GM21381 (cell line): ENCODE measurements around the gene DEFB113.

ENCODE experiments used
- ATAC-seq: cut with Tn5 transposase; IDR thresholded peaks from one replicate; pipeline ENCODE4 v1.9.1; 2021; ENCODE audit warnings: mild to moderate bottlenecking, moderate library complexity; ENCODE audit not compliant: unreplicated experiment

The DEFB113 gene

DNA sequence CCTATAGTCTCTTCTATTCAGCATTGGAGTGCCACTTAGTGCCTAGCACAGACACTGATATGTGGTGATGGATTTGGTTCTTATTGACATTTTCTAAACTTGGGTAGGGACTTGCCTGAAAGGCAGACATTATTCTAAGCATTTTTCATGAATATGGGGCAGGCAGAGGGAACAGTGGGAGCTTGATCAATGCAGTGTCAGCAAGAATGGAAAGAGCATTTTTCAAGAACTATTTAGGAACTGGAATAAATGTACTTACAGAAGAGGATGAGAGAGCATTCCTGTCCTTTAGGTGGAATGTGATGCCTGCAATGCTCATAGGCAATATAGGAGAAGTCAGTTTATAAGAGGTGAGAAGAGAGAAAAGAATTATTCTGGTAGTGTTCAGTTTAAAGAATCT lies 31.6 kb downstream of the DEFB113 start:
- ATAC-seq: no peak

DNA sequence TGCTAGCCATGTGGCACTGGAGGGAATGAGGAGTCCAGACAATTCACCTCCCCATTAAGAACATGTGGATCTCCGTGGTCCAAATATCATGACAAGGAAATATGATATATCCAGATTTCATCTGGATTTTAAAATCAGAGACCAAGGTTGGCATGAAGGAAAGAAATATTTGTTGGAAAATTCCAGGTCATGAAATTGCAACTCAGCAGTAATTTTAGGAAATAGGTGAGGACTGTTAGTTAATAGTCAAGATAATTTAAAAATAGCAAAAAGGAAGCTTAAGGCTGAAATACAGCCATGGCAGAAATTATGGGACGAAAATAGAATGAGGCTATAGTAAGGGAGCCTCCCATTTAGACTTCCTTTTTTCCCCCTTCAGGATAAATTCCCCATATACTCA lies 32.4 kb downstream of the DEFB113 start:
- no peak for ATAC-seq

DNA sequence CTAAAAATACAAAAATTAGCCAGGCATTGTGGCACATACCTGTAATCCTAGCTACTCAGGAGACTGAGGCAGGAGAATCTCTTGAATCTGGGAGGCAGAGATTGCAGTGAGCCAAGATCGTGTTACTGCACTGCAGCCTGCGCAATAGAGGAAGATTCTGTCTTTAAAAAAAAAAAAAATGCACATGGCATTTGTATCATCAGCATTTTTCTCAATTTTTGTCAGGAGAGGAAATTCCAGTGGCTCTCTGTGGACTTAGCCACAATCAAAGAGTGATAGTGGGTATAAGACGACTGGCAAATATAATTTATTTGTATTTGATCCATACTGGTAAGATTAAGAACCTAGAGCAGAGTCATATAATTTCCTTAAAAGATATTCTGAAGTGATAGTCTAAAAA lies 34.0 kb downstream of the DEFB113 start:
- ATAC-seq: no peak

DNA sequence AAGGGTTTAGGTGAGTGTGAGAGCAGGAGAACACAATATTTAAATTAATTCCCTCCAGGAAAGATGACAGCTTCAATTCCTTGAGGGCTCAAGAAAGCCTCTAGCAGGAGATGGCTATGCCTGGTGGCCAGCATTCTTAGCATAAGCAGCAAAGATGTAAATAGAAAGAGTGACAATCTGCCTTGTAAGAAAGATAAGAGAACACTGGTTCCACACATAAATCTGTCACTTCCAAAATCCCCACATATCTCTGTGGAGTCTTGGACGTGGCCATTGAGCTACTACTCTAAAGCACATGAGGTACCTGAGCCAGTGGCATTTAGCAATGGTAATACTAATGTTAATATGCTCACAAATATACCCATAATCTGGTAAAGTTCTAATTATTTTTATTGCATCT lies 34.7 kb downstream of the DEFB113 start:
- no peak for ATAC-seq

DNA sequence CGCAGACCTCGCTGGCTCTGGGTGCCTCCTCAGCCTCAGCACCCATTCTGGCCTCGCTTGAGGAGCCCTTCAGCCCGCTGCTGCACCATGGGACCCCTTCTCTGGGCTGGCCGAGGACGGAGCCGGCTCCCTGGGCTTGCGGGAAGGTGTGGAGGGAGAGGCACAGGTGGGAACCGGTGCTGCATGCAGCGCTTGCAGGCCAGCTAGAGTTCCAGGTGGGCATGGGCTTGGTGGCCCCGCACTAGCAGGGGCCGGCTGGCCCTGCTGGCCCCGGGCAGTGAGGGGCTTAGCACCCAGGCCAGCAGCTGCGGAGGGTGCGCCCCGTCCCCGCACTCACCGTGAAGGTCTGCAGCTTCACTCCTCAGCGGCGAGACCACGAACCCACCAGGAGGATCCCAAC lies 35.9 kb downstream of the DEFB113 start:
- ATAC-seq: no peak

DNA sequence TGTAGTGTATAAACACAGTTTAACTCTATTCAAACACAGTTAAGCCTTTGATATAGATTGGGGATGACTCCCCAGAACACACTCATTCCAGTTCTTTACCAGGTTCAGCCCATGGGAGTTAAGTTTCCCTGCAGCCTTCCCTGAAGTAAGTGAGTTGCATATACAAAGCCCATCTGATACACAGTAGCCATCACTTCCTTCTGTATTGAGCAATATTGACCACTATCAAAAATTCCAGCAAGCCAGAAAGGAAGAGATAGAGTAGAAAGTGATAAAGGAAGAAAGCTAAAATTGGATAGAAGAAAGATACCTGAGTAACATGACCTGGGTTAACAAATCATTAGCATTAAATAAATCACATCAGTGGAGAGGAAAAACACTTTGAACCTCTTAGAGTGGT lies 40.1 kb downstream of the DEFB113 start:
- no peak for ATAC-seq

DNA sequence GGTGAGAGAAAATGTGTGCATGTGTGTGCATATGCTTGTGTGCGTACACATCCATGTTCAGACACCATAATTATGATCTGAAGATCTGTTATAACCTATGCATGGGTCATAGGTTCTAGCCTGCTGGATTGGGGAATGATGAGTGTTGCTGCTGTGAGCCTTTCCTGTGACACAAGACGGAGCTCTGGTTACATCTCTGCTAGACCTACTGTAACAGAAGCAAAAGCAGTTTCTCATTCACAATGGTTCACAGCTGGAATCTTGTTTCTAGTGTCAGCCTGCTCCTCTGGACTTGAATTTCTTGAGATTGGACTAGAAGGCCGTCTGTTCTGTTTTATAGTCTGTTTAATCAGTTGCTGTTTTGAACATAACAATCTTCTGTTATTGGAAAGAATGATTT lies 45.6 kb downstream of the DEFB113 start:
- ATAC-seq: no peak

DNA sequence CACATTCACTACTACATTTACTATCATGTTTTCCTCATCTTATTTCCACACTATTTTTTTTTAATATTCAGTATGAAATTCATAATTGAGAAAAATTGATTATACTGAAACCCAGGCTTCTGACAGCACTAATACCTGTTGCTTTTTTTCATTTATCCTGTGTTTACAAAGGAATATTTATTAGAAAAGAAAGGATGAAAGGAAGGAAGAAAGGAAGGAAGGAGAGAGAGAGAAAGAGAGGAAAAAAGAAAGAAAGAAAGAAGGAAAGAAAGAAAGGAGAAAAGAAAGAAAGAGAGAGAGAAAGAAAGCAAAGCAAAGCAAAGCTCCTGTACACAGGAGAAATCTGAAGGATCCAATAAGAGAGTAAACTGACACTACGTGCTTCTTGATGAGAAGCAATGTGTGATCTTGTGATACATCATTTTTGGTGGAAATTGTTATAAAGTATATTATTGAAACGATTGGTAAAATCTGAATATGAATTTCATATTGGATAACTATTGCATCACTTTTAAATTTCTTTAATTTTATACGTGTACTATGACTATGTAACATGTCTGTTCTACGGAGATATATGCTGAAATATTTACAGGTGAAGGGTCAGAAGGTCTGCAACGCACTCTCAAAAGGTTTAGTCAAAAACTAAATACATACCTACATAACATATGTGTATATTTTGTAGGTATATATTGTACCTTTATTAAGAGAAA lies 49.3 kb downstream of the DEFB113 start:
- no peak for ATAC-seq

DNA sequence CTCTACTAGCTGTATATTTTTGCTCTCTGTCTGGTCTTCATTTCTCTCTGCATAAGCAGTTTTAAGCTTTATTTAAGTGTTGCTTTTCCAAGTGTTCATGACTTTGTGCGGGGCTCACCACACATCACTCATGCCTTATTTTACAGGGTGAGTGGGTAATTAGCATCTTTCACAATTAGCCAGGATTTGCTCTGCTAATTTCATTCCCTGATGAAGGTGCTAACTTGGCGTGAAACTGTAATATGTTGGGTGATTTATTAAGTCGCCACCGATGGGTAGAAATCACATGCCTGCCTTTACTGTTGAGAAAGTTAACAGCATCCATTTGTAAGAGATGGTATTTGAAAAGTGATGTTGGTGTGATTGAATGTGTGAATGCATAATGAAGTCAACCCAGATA lies 50.2 kb downstream of the DEFB113 start:
- no peak for ATAC-seq

DNA sequence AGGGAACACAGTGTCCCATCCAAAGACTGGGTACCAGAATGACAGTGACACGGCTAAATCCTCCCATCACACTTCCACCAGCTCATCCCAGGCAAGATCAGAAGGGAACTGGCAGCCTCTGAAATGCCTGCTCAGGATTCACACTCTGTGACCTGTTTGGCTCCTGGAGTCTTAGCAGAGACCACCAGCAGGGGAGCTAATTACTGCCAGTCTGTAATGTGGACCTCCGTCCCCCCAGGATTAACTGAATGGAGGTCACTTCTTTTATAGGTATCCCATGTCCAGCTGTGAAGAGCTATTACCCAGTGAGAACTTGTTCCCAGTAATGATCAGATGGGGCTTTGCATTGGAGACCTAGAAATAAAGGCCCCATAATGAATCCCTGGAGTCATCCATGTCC lies 50.6 kb downstream of the DEFB113 start:
- ATAC-seq: no peak
